ENCODE data around the gene CA10. TPM values are rescaled to one million over a fixed set of nuclear protein-coding genes. Genes with fewer than 3 reads are reported as not detected.

Gene CA10
- total RNA-seq, 2 experiments from 2014 or later: not detected

DNA sequence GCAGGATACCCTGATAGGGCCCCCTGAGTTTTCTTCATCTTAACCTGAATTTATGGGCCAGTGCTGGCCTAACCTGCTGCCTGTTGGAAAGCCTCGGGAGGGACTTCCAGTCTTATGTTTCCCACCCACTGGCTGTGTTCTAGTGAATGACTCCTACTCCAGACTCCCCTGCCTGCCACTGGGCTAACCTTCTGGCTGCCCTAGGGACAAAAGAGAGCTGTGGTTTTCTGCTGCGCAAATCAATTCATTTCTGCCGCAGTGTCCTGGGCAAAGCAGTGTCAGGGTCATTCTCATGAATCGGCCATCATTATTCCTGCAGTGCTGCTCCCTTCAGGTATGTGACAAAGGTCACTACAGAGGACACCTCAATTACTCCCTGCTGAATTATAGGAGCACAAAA is 512.0 kb downstream of the CA10 start:
- Histone ChIP-seq H3K27ac (ENCODE audit: low read depth in 1 of 2, low read length in 2 of 2) (no peak overlapping the region), H3K9me3 (ENCODE audit: control insufficient read depth in 1 of 2, insufficient read depth in 1 of 2, low read length in 2 of 2) (no peaks in the 10 kb centered on the region), H3K4me3 (ENCODE audit: low read length) (no peak overlapping the region), H3K4me1 (ENCODE audit: insufficient read depth, low read length) (no peaks in the 10 kb centered on the region), H3K36me3 (ENCODE audit: insufficient read depth, low read length) (no peaks in the 10 kb centered on the region), H3K27me3 (ENCODE audit: control insufficient read depth in 1 of 2, insufficient read depth in 2 of 2, low read length in 2 of 2) (peaks cover 0 to 5% of the 10 kb centered on the region in 2 experiments)
- intact Hi-C loops (cut with DNase I, micrococcal nuclease): loop anchor here in 1 of 2 experiments (10.0 kb wide), 1 partner anchor 322 kb away; no protein-coding TSS in a partner anchor
- no peaks in the 10 kb centered on the region for H3K4me1 Mint-ChIP-seq (ENCODE audit: low read depth)
- no peaks in the 10 kb centered on the region for H3K36me3 Mint-ChIP-seq (ENCODE audit: low read depth)
- no peak overlapping the region for H3K27ac Mint-ChIP-seq
- CTCF ChIA-PET: no interaction called here
- H3K9me3 Mint-ChIP-seq: no peaks in the 10 kb centered on the region
- peaks cover 63% of the 10 kb centered on the region for H3K27me3 Mint-ChIP-seq
- no peak overlapping the region for H3K4me3 Mint-ChIP-seq
- ATAC-seq (ENCODE audit: poor library complexity) (no peak), DNase-seq (no peak)
- TF ChIP-seq, protein P1, sequence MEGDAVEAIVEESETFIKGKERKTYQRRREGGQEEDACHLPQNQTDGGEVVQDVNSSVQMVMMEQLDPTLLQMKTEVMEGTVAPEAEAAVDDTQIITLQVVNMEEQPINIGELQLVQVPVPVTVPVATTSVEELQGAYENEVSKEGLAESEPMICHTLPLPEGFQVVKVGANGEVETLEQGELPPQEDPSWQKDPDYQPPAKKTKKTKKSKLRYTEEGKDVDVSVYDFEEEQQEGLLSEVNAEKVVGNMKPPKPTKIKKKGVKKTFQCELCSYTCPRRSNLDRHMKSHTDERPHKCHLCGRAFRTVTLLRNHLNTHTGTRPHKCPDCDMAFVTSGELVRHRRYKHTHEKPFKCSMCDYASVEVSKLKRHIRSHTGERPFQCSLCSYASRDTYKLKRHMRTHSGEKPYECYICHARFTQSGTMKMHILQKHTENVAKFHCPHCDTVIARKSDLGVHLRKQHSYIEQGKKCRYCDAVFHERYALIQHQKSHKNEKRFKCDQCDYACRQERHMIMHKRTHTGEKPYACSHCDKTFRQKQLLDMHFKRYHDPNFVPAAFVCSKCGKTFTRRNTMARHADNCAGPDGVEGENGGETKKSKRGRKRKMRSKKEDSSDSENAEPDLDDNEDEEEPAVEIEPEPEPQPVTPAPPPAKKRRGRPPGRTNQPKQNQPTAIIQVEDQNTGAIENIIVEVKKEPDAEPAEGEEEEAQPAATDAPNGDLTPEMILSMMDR (IDR thresholded peaks at IDR 0.05): no peak
- POLR2A ChIA-PET: no interaction called here

- no peaks in the 10 kb centered on the region for H3K9me3 ChIP-seq (ENCODE audit: control insufficient read depth in 1 of 2, insufficient read depth in 1 of 2, low read length in 2 of 2)
- H3K27ac Mint-ChIP-seq: no peak overlapping the region
- TF ChIP-seq, protein P1 (IDR thresholded peaks at IDR 0.05): no peak
- no peaks in the 10 kb centered on the region for H3K4me1 Mint-ChIP-seq (ENCODE audit: low read depth)
- no peaks in the 10 kb centered on the region for H3K4me1 ChIP-seq (ENCODE audit: insufficient read depth, low read length)
- H3K36me3 ChIP-seq (ENCODE audit: insufficient read depth, low read length): no peaks in the 10 kb centered on the region
- CTCF ChIA-PET: no interaction called here
- POLR2A ChIA-PET: no interaction called here
- peaks cover 0 to 5% of the 10 kb centered on the region in 2 experiments for H3K27me3 ChIP-seq (ENCODE audit: control insufficient read depth in 1 of 2, insufficient read depth in 2 of 2, low read length in 2 of 2)
- intact Hi-C loops (cut with DNase I, micrococcal nuclease): loop anchor here in 1 of 2 experiments (10.0 kb wide), 1 partner anchor 320 kb away; no protein-coding TSS in a partner anchor
- H3K27ac ChIP-seq (ENCODE audit: low read depth in 1 of 2, low read length in 2 of 2): no peak overlapping the region
- no peak overlapping the region for H3K4me3 ChIP-seq (ENCODE audit: low read length)
- ATAC-seq (ENCODE audit: poor library complexity) (no peak), DNase-seq (no peak)
- H3K27me3 Mint-ChIP-seq: peaks cover 53% of the 10 kb centered on the region
- no peaks in the 10 kb centered on the region for H3K36me3 Mint-ChIP-seq (ENCODE audit: low read depth)
- H3K9me3 Mint-ChIP-seq: no peaks in the 10 kb centered on the region
- no peak overlapping the region for H3K4me3 Mint-ChIP-seq
These were observed 513.5 kb downstream of the CA10 start for GRCh38 chr17:51645056-51645455.

DNA sequence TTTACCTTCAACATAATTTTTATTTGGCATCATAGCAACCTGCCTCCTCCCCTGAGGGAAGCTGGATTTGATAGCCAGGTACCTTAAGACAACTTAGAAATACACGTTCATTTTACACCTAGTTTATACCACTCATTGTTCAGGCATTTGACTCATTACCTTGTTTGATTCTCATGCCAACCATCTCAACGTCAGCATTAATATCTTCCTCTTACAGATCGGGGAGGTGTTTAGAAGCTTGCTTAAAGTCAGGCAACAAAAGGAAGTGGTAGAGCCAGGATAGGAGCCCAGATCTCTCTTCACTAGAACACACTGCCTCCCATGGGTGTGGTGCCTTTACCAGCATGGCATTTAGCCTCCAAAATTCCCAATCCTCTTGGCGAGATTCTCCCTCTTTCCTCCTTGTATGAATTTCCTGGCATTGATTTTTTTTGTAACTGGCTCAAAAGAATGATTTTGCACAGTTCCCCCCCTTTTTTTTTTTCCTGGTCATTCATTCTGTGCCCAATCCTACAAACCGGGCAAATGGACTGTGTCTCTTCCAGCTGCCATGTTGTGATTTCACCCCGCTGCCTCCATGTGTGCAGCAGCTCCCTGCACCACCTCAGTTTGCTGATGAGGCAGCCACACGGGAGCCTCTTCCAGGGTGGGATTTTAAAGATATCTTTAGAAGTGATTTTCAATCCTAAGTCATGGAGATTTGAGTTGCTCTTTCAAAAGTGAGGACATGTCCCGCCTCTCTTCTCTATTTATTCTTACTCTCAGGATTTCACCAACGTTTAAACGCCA is 514.6 kb downstream of the CA10 start:
- ChIA-PET CTCF (no interaction called here), POLR2A (no interaction called here)
- Mint-ChIP-seq H3K4me1 (ENCODE audit: low read depth) (no peaks in the 10 kb centered on the region), H3K27ac (no peak overlapping the region), H3K36me3 (ENCODE audit: low read depth) (no peaks in the 10 kb centered on the region), H3K4me3 (no peak overlapping the region), H3K9me3 (no peaks in the 10 kb centered on the region), H3K27me3 (peaks cover 44% of the 10 kb centered on the region)
- H3K27ac ChIP-seq (ENCODE audit: low read depth in 1 of 2, low read length in 2 of 2): no peak overlapping the region
- no peak overlapping the region for H3K4me3 ChIP-seq (ENCODE audit: low read length)
- no peaks in the 10 kb centered on the region for H3K36me3 ChIP-seq (ENCODE audit: insufficient read depth, low read length)
- H3K27me3 ChIP-seq (ENCODE audit: control insufficient read depth in 1 of 2, insufficient read depth in 2 of 2, low read length in 2 of 2): peaks cover 0 to 5% of the 10 kb centered on the region in 2 experiments
- H3K9me3 ChIP-seq (ENCODE audit: control insufficient read depth in 1 of 2, insufficient read depth in 1 of 2, low read length in 2 of 2): no peaks in the 10 kb centered on the region
- ATAC-seq (ENCODE audit: poor library complexity): no peak
- intact Hi-C loops (cut with DNase I, micrococcal nuclease): loop anchor here in 1 of 2 experiments (5.0 to 10.0 kb wide), 2 partner anchors 272 to 319 kb away; no protein-coding TSS in a partner anchor
- H3K4me1 ChIP-seq (ENCODE audit: insufficient read depth, low read length): no peaks in the 10 kb centered on the region
- TF ChIP-seq, protein P1 (IDR thresholded peaks at IDR 0.05): no peak
- DNase-seq: no peak
